Erythroblast (primary cell): ENCODE results near the gene G6PC1.

Source experiments
- GATA1 ChIP-seq: IDR thresholded peaks from 2 replicates; pipeline ENCODE4 v1.6.1; 2011; ENCODE audit warnings: low read depth, mild to moderate bottlenecking, control low read depth, low read length, moderate library complexity
- POLR2A ChIP-seq: IDR thresholded peaks from 2 replicates; pipeline ENCODE4 v1.6.1; 2011; ENCODE audit warnings: mild to moderate bottlenecking, low read length

DNA sequence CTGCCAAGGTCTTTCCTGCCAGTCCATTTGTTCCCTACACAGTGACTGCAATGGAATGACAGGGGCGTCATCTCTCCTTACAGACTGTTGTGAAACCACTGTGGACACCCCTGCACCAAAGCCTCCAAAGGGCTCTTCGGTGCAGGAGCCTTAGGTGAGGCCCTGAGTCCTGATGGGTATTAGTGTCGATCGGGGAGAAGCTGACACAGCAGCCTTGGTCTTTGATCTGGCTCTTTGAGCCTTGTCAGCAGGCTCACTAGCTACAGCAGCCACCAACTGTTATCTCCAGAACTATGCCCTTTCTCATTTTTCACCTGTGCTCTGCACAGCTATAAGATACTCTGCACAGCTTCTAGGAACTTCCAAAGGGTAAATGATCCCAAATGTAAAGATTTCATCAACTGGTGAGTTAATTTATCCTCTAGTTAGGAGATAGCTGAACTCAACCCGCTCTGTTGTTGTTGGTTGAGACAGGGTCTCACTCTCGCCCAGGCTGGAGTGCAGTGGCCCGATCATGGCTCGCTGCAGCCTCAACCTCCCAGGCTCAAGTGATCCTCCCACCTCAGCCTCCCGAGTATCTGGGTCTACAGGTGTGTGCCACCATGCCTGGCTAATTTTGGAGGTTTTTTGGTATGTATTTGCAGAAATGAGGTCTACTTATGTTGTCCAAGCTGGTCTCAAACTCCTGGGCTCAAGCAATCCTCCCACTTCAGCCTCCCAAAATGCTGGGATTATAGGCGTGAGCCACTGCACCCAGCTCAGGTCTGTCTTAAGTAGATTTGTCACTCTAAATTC, 19.7 kb downstream of the G6PC1 start:
- TF ChIP-seq POLR2A (no peak), GATA1 (no peak)
